ENCODE data around the gene GPR153. TPM values are rescaled to one million over a fixed set of nuclear protein-coding genes. Genes with fewer than 3 reads are reported as not detected.

GPR153 gene
- total and polyA plus RNA-seq, 2 of the 8 experiments (the other 6 are each of a cell fraction or from before 2014, with no cell fraction given): 5.7 to 8.1 TPM

- Histone ChIP-seq H4K8ac (ENCODE audit: extremely low read depth, insufficient read depth, low read length) (no peak overlapping the region), H3K27me3 (replicated peaks in 1 of 4; ENCODE audit: control insufficient read depth in 3 of 4, extremely low read depth in 1 of 4, insufficient read depth in 3 of 4, low read length in 3 of 4) (no peaks in the 10 kb centered on the region), H3K4me1 (replicated peaks in 1 of 4; ENCODE audit: control insufficient read depth in 3 of 4, insufficient read depth in 4 of 4, low read length in 3 of 4) (peaks cover 6 to 13% (median 8%) of the 10 kb centered on the region in 4 experiments; a peak in 6 of 7 replicates), H3K9ac (replicated peaks in 1 of 4; ENCODE audit: extremely low read depth in 1 of 4, low read depth in 3 of 4, low read length in 3 of 4) (peak overlapping the region; percentile 72 to 96 (median 95)), H4K5ac (ENCODE audit: insufficient read length, low read depth, low read length) (no peak overlapping the region), H2BK20ac (ENCODE audit: low read length) (no peak overlapping the region), H3K4ac (replicated peaks; ENCODE audit: insufficient read length, low read depth, low read length) (peak overlapping the region; percentile 45), H4K20me1 (replicated peaks in 1 of 2; ENCODE audit: control insufficient read depth in 1 of 2, insufficient read depth in 2 of 2, low read length in 2 of 2) (peaks cover 5 to 11% of the 10 kb centered on the region in 2 experiments), H3K56ac (replicated peaks; ENCODE audit: insufficient read length, low read depth, low read length) (peak overlapping the region; percentile 17), H3K36me3 (ENCODE audit: control insufficient read depth in 2 of 4, insufficient read depth in 4 of 4, low read length in 3 of 4) (peaks cover 18 to 51% (median 39%) of the 10 kb centered on the region in 4 experiments), H3K4me2 (ENCODE audit: insufficient read depth in 1 of 2, low read depth in 2 of 2, low read length in 2 of 2) (peak overlapping the region; percentile 81 to 97), H3K9me3 (ENCODE audit: insufficient read depth in 2 of 2, low read depth in 1 of 2, low read length in 1 of 2) (no peaks in the 10 kb centered on the region), H2BK120ac (replicated peaks; ENCODE audit: low read depth, low read length) (no peak overlapping the region), H3K27ac (ENCODE audit: low read depth, low read length) (peak overlapping the region; percentile 95; the same call in 1 of the 2 replicates), H2BK15ac (ENCODE audit: low read length) (no peak overlapping the region), H3K79me2 (ENCODE audit: control insufficient read depth in 1 of 2, insufficient read depth in 2 of 2, low read length in 2 of 2) (peaks cover 29 to 68% of the 10 kb centered on the region in 2 experiments), H3K14ac (ENCODE audit: insufficient read length) (no peak overlapping the region), H3K18ac (ENCODE audit: extremely low read depth, low read length) (no peak overlapping the region), H2AFZ (ENCODE audit: low read length) (no peak overlapping the region), H4K91ac (replicated peaks; ENCODE audit: insufficient read length, low read length) (no peak overlapping the region), H2BK5ac (ENCODE audit: low read depth, low read length) (no peak overlapping the region), H3K23me2 (ENCODE audit: low read depth, low read length) (peaks cover 10% of the 10 kb centered on the region), H3K23ac (ENCODE audit: insufficient read length) (no peak overlapping the region), H2AK5ac (ENCODE audit: low read depth, low read length) (no peak overlapping the region), H3K4me3 (ENCODE audit: extremely low read depth in 1 of 4, insufficient read depth in 2 of 4, low read depth in 3 of 4, low read length in 4 of 4) (peak overlapping the region; percentile 69 to 98 (median 86)), H2BK12ac (ENCODE audit: low read depth, low read length) (no peak overlapping the region), H3K79me1 (ENCODE audit: low read depth, low read length) (no peaks in the 10 kb centered on the region; the same call in none of the 2 replicates)
- ChIA-PET CTCF (ENCODE audit: partially characterized antibody) (interaction anchor here (0.6 to 17.1 kb wide), 6 partner anchors 10 to 450 kb away, joined by 3 to 353 read pairs (median 3); partner anchors contain the start of genes HES3 and ICMT), POLR2A (ENCODE audit: partially characterized antibody) (interaction anchor here (0.8 to 4.9 kb wide), 13 partner anchors 9 to 225 kb away, joined by 3 to 65 read pairs (median 5); partner anchors contain the start of gene RNF207)
- WGBS, 2 experiments (ENCODE audit: extremely low coverage in 1 of 2, insufficient coverage in 1 of 2, insufficient read length in 1 of 2, insufficient replicate concordance in 2 of 2, low coverage in 1 of 2, low lambda C conversion rate in 2 of 2, missing lambda C conversion rate in 1 of 2): 71% methylated on average over 6 of the region's 6 CpGs; no CpG with 5 or more reads in 1 of the 2 experiments
- FAIRE-seq (no peak), DNase-seq (ENCODE audit: low read depth in 1 of 2, low spot score in 2 of 2) (no peak)
- TF ChIP-seq ATF3 (IDR thresholded peaks at IDR 0.05; ENCODE audit: insufficient read depth, low read depth, low read length) (no peak), ATF2 (IDR thresholded peaks at IDR 0.05; ENCODE audit: low read length) (no peak), KDM5A (IDR thresholded peaks at IDR 0.05; ENCODE audit: low read length) (no peak), JUND (IDR thresholded peaks at IDR 0.05; ENCODE audit: low read length) (no peak), POLR2AphosphoS5 (IDR thresholded peaks at IDR 0.05; ENCODE audit: low read depth, low read length) (peak; percentile 52; the same call in 1 of the 2 replicates), BCL11A (IDR thresholded peaks at IDR 0.05; ENCODE audit: low read depth in 2 of 2, low read length in 2 of 2) (no peak), SP4 (IDR thresholded peaks at IDR 0.05; ENCODE audit: low read length) (no peak), RAD21 (IDR thresholded peaks at IDR 0.05 in 1 of 2, conservative IDR thresholded peaks at IDR 0.05 in 1 of 2; ENCODE audit: low read depth in 2 of 2, low read length in 2 of 2) (no peak), NRF1 (IDR thresholded peaks at IDR 0.05; ENCODE audit: low read depth, low read length) (no peak)
Measured at GRCh38 chr1:6197746-6198427, 63.0 kb downstream of the GPR153 start.

Measured in H1 (cell line).